HepG2 (cell line): ENCODE measurements around the gene ASB16. TPM values are rescaled to one million over a fixed set of nuclear protein-coding genes. Genes with fewer than 3 reads are reported as not detected.

ENCODE experiments used
- ARNTL ChIP-seq: sonication (generic); formaldehyde crosslinking; IDR thresholded peaks from 2 replicates; pipeline ENCODE4 v1.4.0; 2020; ENCODE audit warnings: mild to moderate bottlenecking, missing genetic modification reagents
- CBX1 ChIP-seq: IDR thresholded peaks from one replicate; pipeline ENCODE4 v1.6.1; 2016; ENCODE audit warnings: antibody characterized with exemption, low read depth
- KLF9 ChIP-seq: IDR thresholded peaks from 2 replicates; pipeline ENCODE4 v1.6.1; 2016; ENCODE audit warnings: low read depth
- NFKB2 ChIP-seq: sonication (generic); formaldehyde crosslinking; IDR thresholded peaks from 2 replicates; pipeline ENCODE4 v1.4.0; 2020; ENCODE audit warnings: missing genetic modification reagents, borderline replicate concordance
- NR2C2 ChIP-seq: sonication (generic); formaldehyde crosslinking; IDR thresholded peaks from 2 replicates; pipeline ENCODE4 v1.4.0; 2020; ENCODE audit warnings: missing genetic modification reagents, mild to moderate bottlenecking, moderate library complexity, borderline replicate concordance
- RCOR2 ChIP-seq: IDR thresholded peaks from 2 replicates; pipeline ENCODE4 v1.6.1; 2016; ENCODE audit warnings: missing biosample characterization, missing genetic modification reagents
- YEATS4 ChIP-seq: sonication (generic); formaldehyde crosslinking; IDR thresholded peaks from 2 replicates; pipeline ENCODE4 v1.4.0; 2020; ENCODE audit warnings: missing genetic modification reagents, borderline replicate concordance
- ZBTB3 ChIP-seq: sonication (generic); formaldehyde crosslinking; IDR thresholded peaks from 2 replicates; pipeline ENCODE4 v1.4.0; 2020; ENCODE audit warnings: low read depth, mild to moderate bottlenecking, moderate library complexity, missing genetic modification reagents, borderline replicate concordance
- ZNF589 ChIP-seq: sonication (generic); formaldehyde crosslinking; conservative IDR thresholded peaks from 2 replicates; pipeline ENCODE4 v1.8.0; 2022; ENCODE audit warnings: mild to moderate bottlenecking, moderate library complexity, missing genetic modification reagents
- ZNF678 ChIP-seq: sonication (generic); formaldehyde crosslinking; IDR thresholded peaks from 2 replicates; pipeline ENCODE4 v1.4.0; 2020; ENCODE audit warnings: mild to moderate bottlenecking, missing genetic modification reagents
- ZNF724P ChIP-seq: sonication (generic); formaldehyde crosslinking; IDR thresholded peaks from 2 replicates; pipeline ENCODE4 v1.8.0; 2022; ENCODE audit warnings: missing genetic modification reagents, borderline replicate concordance
- polyA plus RNA-seq, 8 experiments: library from polyadenylated mRNA; depleted of rRNA in 3 of 8; stranded (reverse) in 7 of 8; unstranded in 1 of 8; fragments of >200 nt; fragmentation: Illumina TruSeq in 4 of 8; extraction: Trizol in 4 of 8; gene quantifications; 2 replicates each; pipeline versions ENCODE4 v1.2.1 to v1.2.3, GENCODE V29; 2011 to 2016; ENCODE audit warnings: low read depth in 4 of 8, missing spikeins in 1 of 8, mixed read lengths in 1 of 8; ENCODE audit not compliant: insufficient read depth in 1 of 8
- total RNA-seq, 5 experiments: library from RNA; depleted of rRNA; stranded (reverse); fragments of >200 nt; fragmentation: Illumina TruSeq; extraction: Trizol; gene quantifications; 2 replicates each; pipeline ENCODE4 v1.2.3, GENCODE V29; 2016; ENCODE audit warnings: low read depth in 1 of 5
- TF ChIP-seq, protein P1 (sequence below): sonication (generic); formaldehyde crosslinking; IDR thresholded peaks from 2 replicates; pipeline ENCODE4 v1.4.0; 2020; ENCODE audit warnings: missing genetic modification reagents, mild to moderate bottlenecking, borderline replicate concordance
- TF ChIP-seq, protein P2 (sequence below): sonication (generic); formaldehyde crosslinking; IDR thresholded peaks from 2 replicates; pipeline ENCODE4 v1.5.1; 2020; ENCODE audit warnings: missing genetic modification reagents, mild to moderate bottlenecking, borderline replicate concordance
- TF ChIP-seq, protein P3 (sequence below): sonication (generic); formaldehyde crosslinking; IDR thresholded peaks from 2 replicates; pipeline ENCODE4 v1.4.0; 2020; ENCODE audit warnings: missing genetic modification reagents; ENCODE audit errors: not compliant biosample characterization
- TF ChIP-seq, protein P4 (sequence below): sonication (generic); formaldehyde crosslinking; IDR thresholded peaks from 2 replicates; pipeline ENCODE4 v1.4.0; 2020; ENCODE audit warnings: missing genetic modification reagents
- TF ChIP-seq, protein P5 (sequence below): sonication (generic); formaldehyde crosslinking; IDR thresholded peaks from 2 replicates; pipeline ENCODE4 v1.5.1; 2020; ENCODE audit warnings: missing genetic modification reagents, mild to moderate bottlenecking, borderline replicate concordance
- TF ChIP-seq, protein P6 (sequence below): IDR thresholded peaks from 2 replicates; pipeline ENCODE4 v1.6.1; 2016; ENCODE audit warnings: missing compliant biosample characterization, missing genetic modification reagents, borderline replicate concordance
- TF ChIP-seq, protein P7 (sequence below): sonication (generic); formaldehyde crosslinking; conservative IDR thresholded peaks from 2 replicates; pipeline ENCODE4 v1.4.0; 2020; ENCODE audit warnings: missing genetic modification reagents

ASB16 gene
- total and polyA plus RNA-seq, 2 of the 13 experiments (the other 11 are each of a cell fraction or from before 2014, with no cell fraction given): 0.07 TPM; not detected in 1

DNA sequence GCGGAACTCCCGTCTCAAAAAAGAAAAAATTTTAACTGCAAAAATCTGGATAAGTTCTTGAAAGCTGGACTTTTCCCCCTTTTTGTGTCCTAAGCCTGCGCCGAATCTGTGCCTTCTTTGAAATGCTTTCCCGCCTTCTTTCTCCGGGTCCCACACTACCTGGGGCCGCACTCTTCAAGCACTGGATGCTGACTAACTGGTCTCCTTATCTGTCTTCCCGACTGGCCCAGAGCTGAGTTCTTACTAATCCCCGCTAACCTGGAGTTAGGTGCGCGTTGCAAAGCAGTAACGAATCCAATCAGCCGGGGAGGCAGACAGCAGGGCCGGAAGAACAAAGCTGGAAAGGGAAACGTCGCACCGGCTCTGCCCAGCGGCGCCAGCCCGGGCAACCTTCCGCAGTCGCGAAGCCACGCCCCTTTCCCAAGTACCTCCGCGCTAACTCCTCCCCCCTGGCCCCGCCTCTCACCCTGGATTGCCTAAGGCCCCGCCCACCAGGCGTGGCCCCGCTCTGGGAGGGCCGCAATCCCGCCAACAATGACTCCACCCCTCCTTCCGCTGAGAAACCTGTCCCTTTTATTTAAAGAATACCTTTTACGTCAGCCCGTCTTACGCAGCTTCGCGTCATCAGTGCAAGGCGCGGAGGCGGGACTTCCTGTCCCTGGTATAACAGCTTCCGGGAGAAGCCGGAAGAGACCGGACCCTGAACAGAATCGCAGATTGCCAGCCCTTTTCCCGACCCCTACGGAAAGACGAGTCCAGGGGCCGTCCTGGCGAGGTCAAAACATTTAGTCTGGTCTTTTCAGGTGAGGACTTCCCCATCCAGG lies 16.0 kb downstream of the ASB16 start, which contains the start of gene TMUB2 (continued):
- TF ChIP-seq, protein P1, sequence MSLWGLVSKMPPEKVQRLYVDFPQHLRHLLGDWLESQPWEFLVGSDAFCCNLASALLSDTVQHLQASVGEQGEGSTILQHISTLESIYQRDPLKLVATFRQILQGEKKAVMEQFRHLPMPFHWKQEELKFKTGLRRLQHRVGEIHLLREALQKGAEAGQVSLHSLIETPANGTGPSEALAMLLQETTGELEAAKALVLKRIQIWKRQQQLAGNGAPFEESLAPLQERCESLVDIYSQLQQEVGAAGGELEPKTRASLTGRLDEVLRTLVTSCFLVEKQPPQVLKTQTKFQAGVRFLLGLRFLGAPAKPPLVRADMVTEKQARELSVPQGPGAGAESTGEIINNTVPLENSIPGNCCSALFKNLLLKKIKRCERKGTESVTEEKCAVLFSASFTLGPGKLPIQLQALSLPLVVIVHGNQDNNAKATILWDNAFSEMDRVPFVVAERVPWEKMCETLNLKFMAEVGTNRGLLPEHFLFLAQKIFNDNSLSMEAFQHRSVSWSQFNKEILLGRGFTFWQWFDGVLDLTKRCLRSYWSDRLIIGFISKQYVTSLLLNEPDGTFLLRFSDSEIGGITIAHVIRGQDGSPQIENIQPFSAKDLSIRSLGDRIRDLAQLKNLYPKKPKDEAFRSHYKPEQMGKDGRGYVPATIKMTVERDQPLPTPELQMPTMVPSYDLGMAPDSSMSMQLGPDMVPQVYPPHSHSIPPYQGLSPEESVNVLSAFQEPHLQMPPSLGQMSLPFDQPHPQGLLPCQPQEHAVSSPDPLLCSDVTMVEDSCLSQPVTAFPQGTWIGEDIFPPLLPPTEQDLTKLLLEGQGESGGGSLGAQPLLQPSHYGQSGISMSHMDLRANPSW (CRISPR knock-in tag): peak; percentile 48; the same call in 1 of the 2 replicates
- TF ChIP-seq, protein P2, sequence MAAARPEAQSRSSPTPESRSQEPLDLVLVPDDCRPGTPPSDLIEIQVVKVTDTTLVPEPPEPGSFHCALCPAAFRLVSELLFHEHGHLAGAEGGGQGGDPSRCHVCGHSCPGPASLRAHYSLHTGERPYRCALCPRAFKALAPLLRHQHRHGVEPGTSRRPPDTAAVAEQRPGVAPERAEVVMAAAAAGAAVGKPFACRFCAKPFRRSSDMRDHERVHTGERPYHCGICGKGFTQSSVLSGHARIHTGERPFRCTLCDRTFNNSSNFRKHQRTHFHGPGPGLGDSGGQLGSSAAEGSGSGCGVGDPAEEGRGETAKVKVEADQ (CRISPR knock-in tag): no peak; the same call in 1 of the 2 replicates
- peak; percentile 64; the same call in 1 of the 2 replicates for TF ChIP-seq YEATS4 (CRISPR knock-in tag)
- TF ChIP-seq, protein P3, sequence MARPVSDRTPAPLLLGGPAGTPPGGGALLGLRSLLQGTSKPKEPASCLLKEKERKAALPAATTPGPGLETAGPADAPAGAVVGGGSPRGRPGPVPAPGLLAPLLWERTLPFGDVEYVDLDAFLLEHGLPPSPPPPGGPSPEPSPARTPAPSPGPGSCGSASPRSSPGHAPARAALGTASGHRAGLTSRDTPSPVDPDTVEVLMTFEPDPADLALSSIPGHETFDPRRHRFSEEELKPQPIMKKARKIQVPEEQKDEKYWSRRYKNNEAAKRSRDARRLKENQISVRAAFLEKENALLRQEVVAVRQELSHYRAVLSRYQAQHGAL (CRISPR knock-in tag): peak; percentile 77
- TF ChIP-seq ZNF678 (CRISPR knock-in tag): 0 out of 2 replicates have a peak, but pooled peaks have one; percentile 30
- TF ChIP-seq, protein P4, sequence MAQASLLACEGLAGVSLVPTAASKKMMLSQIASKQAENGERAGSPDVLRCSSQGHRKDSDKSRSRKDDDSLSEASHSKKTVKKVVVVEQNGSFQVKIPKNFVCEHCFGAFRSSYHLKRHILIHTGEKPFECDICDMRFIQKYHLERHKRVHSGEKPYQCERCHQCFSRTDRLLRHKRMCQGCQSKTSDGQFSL (CRISPR knock-in tag): 0 out of 2 replicates have a peak, but pooled peaks have one; percentile 33
- TF ChIP-seq ARNTL (CRISPR knock-in tag): peak; percentile 7; the same call in 1 of the 2 replicates
- TF ChIP-seq, protein P5, sequence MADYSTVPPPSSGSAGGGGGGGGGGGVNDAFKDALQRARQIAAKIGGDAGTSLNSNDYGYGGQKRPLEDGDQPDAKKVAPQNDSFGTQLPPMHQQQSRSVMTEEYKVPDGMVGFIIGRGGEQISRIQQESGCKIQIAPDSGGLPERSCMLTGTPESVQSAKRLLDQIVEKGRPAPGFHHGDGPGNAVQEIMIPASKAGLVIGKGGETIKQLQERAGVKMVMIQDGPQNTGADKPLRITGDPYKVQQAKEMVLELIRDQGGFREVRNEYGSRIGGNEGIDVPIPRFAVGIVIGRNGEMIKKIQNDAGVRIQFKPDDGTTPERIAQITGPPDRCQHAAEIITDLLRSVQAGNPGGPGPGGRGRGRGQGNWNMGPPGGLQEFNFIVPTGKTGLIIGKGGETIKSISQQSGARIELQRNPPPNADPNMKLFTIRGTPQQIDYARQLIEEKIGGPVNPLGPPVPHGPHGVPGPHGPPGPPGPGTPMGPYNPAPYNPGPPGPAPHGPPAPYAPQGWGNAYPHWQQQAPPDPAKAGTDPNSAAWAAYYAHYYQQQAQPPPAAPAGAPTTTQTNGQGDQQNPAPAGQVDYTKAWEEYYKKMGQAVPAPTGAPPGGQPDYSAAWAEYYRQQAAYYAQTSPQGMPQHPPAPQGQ: no peak
- TF ChIP-seq, protein P6, sequence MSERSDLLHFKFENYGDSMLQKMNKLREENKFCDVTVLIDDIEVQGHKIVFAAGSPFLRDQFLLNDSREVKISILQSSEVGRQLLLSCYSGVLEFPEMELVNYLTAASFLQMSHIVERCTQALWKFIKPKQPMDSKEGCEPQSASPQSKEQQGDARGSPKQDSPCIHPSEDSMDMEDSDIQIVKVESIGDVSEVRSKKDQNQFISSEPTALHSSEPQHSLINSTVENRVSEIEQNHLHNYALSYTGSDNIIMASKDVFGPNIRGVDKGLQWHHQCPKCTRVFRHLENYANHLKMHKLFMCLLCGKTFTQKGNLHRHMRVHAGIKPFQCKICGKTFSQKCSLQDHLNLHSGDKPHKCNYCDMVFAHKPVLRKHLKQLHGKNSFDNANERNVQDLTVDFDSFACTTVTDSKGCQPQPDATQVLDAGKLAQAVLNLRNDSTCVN (CRISPR knock-in tag): peak; percentile 33; the same call in 1 of the 2 replicates
- peak; percentile 96 for TF ChIP-seq NR2C2 (CRISPR knock-in tag)
- TF ChIP-seq CBX1: peak; percentile 30
- peak; percentile 70 for TF ChIP-seq RCOR2 (CRISPR knock-in tag)
- TF ChIP-seq KLF9 (CRISPR knock-in tag): peak; percentile 66; the same call in 1 of the 2 replicates
- no peak for TF ChIP-seq ZNF589 (CRISPR knock-in tag)
- peak; percentile 47; the same call in 1 of the 2 replicates for TF ChIP-seq ZNF724P (CRISPR knock-in tag)
- TF ChIP-seq, protein P7, sequence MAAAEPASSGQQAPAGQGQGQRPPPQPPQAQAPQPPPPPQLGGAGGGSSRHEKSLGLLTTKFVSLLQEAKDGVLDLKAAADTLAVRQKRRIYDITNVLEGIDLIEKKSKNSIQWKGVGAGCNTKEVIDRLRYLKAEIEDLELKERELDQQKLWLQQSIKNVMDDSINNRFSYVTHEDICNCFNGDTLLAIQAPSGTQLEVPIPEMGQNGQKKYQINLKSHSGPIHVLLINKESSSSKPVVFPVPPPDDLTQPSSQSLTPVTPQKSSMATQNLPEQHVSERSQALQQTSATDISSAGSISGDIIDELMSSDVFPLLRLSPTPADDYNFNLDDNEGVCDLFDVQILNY: no peak; the same call in 1 of the 2 replicates
- TF ChIP-seq NFKB2 (CRISPR knock-in tag): peak; percentile 71; the same call in 1 of the 2 replicates
- TF ChIP-seq ZBTB3 (CRISPR knock-in tag): 0 out of 2 replicates have a peak, but pooled peaks have one; percentile 35
